Stimulated activated CD8-positive, alpha-beta memory T cell treated with anti-CD3 and anti-CD28 coated beads, Interleukin-7, amount 100 ng/mL, for 48 hours (primary cell): ENCODE measurements around the gene CD244.
"Not testable (repeated sequence)": the region's sequence is repeated elsewhere in the genome, so short reads cannot be mapped to it uniquely, and the experiment has no call there.

ENCODE experiments used
- DNase-seq, 2 donors: peaks; one replicate each; pipeline ENCODE4 v3.0.0-alpha.2; 2020; ENCODE audit warnings: low read depth in 1 of 2; ENCODE audit errors: extremely low read depth in 1 of 2

CD244 gene

DNA sequence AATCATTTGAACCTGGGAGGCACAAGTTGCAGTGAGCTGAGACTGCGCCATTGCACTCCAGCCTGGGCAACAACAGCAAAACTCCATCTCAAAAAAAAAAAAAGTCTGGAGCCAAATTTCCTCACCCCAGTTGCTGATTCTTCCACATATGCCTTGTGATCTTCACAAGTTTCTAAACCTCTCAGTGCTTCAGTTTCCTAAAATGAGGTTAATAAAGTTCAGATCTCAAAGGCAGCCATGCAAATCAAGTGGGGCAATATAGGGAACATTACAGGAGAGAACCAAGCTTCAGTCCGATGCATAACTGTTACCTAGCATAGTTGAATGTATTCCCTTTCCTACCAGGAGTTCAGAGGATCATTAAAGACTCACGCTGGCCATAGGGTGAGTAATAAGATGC is 17.5 kb upstream of the CD244 start:
- DNase-seq, result no peak

- no peak for DNase-seq
Observed at GRCh38 chr1:160879056-160879455, 16.4 kb upstream of the CD244 start.

DNA sequence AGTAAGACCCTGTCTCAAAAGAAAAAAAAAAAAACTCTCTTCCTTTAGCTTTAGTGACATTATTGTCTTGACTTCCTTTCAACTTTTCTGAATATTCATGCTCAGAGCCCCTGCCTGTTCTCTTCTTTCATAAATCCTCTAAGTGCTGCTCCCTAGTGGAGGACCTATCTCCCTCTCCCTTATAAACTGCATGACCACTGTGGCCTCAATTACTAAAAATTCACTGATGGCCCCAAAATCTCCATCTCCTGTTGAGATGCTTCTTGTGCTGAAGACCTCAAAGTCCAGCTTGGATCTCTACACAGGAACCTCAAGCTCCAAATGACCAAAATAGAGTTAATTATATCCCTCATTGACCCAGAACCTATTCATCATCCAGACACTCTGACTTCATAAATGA is 14.5 kb upstream of the CD244 start:
- DNase-seq, result no peak

GRCh38 chr1:160876311-160876710 is 13.6 kb upstream of the CD244 start:
- DNase-seq, result no peak

- DNase-seq, result not testable (repeated sequence)
Observed at GRCh38 chr1:160875591-160875990, 12.9 kb upstream of the CD244 start.

DNA sequence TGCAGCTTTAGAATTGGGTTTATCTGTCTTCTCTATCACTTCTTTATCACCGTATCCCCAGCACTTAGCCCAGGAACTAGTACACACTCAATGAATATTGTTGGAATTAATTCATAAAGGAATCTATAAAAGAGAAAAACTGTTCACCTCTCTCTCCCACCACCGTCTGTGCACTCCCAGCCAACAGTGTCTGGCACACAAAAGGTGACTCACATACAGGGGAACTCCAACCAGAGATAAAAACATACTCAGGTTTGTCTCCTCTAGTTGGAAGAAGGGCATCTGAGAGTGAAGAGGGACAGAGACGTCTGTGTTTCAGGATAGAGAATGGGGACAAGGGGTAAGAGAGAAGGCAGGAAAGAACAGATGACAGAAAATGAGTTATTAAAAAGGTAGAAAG is 12.2 kb upstream of the CD244 start:
- DNase-seq, result no peak

DNA sequence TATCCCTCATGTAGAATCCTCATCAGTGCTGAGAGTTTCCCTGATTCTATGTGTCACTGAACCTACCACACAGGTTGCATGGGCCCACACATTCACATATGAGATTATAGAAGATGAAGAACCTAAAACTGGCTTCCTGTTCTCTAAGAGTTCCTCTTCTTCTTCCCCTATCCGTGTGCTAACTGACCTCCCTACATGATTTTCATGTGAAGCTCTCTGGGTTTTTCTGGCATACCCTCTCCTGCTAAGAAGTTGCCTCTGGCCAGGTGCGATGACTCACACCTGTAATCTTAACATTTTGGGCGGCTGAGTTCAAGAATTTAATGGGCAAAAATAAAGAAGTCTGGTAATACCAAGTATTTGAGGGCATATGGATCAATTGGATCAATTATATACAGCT is 5.5 kb upstream of the CD244 start:
- no peak for DNase-seq

GRCh38 chr1:160867651-160868050 is 5.0 kb upstream of the CD244 start:
- not testable (repeated sequence) for DNase-seq

DNA sequence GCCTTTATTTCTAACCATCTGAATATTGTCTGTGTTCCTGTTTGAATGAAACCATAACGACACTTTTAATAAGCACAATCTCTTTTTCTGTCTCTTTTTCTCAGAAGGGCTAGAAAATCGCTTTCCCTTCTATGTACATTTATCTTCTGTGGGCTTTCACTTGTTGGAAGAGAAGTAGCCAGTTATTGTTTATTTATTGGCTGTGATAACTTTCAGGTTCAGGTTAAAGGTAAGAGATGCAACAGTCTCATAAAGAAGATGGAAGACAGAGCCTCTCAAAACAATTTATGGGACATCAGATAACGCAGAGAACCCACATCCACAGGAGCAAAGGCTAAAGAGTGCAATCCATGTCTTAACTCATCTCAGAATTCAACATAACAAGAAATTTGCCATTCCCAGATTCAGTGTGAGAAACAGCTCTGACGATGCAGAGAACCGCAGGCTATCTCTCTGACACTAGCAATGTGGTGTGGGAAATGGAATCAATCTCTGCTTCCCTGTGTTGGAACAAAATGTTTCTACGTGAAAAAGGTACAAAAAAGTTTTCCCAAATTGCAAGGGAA is 4.1 kb upstream of the CD244 start:
- DNase-seq, result no peak

GRCh38 chr1:160866001-160866694 is 3.5 kb upstream of the CD244 start:
- DNase-seq, result no peak

DNA sequence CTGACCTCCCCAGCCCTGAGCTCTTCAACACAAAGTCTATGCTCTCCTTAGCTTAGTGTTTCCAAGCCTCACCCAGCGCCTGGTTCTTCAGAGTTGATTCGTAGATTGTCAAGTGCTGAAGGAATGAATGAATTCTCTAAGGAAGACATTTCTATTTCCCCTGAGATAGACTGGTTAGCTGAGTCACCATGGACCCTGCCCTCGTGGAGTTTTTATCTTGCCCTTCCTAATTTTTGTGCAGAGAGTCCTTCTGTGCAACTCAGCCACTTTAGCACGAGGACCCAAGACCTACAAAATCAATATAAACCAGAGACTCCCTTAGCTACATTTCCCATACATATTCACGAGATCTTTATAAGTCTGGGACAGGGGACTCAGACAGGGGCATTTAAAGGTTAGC is 2.6 kb upstream of the CD244 start:
- no peak for DNase-seq

GRCh38 chr1:160864173-160864572 is 1.5 kb upstream of the CD244 start:
- DNase-seq, result no peak

- DNase-seq, result no peak
Observed at GRCh38 chr1:160863774-160864131, 1.1 kb upstream of the CD244 start.

- no peak for DNase-seq
Observed at GRCh38 chr1:160863061-160863773, 530 bp upstream of the CD244 start.

DNA sequence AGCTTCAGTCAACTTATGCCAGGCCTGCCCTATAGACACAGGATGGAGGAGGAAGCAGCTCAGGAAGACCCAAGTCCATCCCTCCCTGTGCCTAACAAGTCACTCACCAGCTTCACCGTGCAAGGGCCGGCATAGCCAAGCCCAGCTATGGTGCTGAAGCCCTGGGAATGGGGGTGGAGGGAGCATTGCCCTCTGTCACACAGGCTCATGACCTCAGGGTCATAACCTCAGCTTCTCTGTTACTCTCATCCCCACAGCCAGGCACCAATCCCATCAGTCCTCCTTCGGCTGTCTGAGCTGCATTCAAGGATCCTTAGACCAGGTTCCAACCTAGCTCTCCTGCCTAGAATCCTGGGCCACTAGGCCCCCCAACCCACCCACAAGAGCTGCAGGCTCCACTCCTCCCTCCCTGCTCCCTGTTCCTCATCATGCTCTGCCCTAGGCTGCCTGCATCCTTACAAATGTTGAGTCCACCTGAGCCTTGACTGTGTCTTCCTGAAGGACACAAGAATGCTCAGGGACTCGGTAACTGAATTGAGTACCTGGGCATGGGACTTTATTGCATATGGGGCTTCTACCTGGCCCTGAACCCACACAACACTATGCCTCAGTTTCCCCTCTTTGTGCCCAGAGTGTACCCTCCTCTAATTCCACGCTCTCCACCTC is 1.7 kb downstream of the CD244 start:
- no peak for DNase-seq

- no peak for DNase-seq
Observed at GRCh38 chr1:160859166-160859565, 3.5 kb downstream of the CD244 start.

GRCh38 chr1:160858507-160858906 is 4.2 kb downstream of the CD244 start:
- no peak for DNase-seq

DNA sequence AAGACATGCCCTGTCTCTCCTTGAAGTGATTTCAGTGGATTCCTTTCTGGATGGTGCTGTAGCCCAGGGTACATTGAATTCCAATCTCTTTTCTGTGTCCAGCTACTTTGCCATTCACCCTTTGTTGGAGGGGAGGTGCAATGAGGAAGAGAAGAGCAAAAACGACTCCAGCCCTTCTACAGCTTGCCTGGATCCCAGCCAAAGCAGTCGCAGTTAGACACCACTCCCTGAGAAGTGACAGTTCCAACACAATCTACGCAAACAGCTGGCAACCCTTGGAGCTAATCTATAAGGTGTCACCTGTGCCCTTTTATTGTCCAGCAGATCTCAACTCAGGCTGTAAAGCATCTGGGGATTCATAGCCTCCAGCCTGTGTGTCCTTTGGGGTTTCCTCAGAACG is 4.6 kb downstream of the CD244 start:
- DNase-seq, result no peak

DNA sequence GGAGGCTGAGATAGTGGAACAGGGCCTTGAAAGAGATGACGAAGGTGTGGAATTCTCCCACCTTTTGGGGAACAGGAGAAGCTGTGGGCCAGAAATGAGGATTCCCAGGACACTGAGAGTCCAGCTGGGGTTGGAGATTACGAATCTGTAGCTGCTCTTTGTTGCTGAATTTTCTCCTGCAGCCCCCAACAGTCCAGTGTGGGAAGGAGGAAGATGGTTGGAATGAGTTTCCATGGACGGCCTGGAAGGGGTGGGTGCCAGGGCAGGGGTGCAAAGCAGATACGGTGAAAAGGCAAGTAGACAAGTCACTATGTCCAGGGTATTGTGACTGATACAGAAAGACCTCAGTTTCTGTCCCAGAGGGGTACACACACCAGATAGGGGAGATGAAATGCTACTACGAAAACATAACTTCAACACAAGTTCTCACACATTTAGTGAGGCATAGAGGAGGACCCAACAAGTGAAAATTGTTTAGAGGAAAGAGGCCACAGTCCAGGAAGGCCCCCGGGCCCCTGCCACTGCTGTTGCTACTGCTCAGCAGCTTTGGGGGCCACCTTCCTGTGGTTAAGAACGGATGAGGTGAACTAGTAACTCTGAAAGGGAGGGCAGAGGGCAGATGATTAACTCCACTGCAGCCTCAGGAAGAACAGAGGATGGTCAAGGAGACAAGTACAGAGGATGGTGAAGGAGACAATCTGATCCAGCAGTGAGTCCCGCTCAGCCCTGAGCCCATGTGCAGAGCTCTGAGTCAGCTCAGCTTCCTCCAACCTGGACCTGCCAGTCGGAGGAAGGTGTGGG is 7.3 kb downstream of the CD244 start:
- peak in 1 of 2 donors; percentile 20 for DNase-seq

DNA sequence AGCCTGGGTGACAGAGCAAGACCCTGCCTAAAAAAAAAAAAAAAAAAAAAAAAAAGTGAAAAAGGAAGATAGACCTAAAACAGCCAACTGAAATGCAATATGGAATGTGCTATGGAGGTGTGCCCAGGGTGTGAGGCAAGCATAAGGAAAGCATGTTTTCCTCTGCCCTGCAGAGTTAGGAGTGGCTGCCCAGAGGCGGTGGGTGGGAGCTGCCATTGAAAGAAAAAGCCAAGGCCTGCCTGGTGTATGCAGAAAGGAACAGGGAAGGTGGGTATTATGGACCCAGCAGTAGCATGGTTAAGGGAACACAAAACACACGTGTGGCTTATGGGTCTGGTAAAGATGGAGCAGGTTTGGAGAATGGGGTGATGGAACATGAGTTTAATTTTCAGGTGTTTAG is 8.9 kb downstream of the CD244 start:
- no peak for DNase-seq

- DNase-seq, result no peak
Observed at GRCh38 chr1:160853014-160853413, 9.7 kb downstream of the CD244 start.
